ENCODE data around the gene GNAI2.
"Not testable (repeated sequence)": the region's sequence is repeated elsewhere in the genome, so short reads cannot be mapped to it uniquely, and the experiment has no call there.

GNAI2 gene

GRCh38 chr3:50204804-50205412 is 31.1 kb upstream of the GNAI2 start, which contains the start of gene SLC38A3:
Gene SLC38A3, plus strand, starts transcription at chr3:50205271. Its CDS starts 8,929 bp downstream, at chr3:50214200.
- DNase-seq (ENCODE audit: low spot score) = no peak

- DNase-seq (ENCODE audit: low spot score) = no peak
These were observed 30.4 kb upstream of the GNAI2 start for GRCh38 chr3:50205413-50206276.

GRCh38 chr3:50207359-50208042 is 28.5 kb upstream of the GNAI2 start:
- no peak for DNase-seq (ENCODE audit: low spot score)

- DNase-seq (ENCODE audit: low spot score) = no peak
These were observed 27.2 kb upstream of the GNAI2 start for GRCh38 chr3:50208677-50209344.

- no peak for DNase-seq (ENCODE audit: low spot score)
These were observed 25.9 kb upstream of the GNAI2 start for GRCh38 chr3:50210176-50210509.

- no peak for DNase-seq (ENCODE audit: low spot score)
These were observed 25.3 kb upstream of the GNAI2 start for GRCh38 chr3:50210510-50211367.

- not testable (repeated sequence) for DNase-seq (ENCODE audit: low spot score)
These were observed 24.7 kb upstream of the GNAI2 start for GRCh38 chr3:50211368-50211717.

GRCh38 chr3:50211930-50212329 is 24.1 kb upstream of the GNAI2 start:
- DNase-seq (ENCODE audit: low spot score) = no peak

- DNase-seq (ENCODE audit: low spot score) = no peak
These were observed 23.5 kb upstream of the GNAI2 start for GRCh38 chr3:50212502-50212901.

GRCh38 chr3:50212971-50213370 is 23.0 kb upstream of the GNAI2 start:
- DNase-seq (ENCODE audit: low spot score) = no peak

GRCh38 chr3:50213373-50213772 is 22.6 kb upstream of the GNAI2 start:
- no peak for DNase-seq (ENCODE audit: low spot score)

- no peak for DNase-seq (ENCODE audit: low spot score)
These were observed 21.2 kb upstream of the GNAI2 start for GRCh38 chr3:50214824-50215223.

- DNase-seq (ENCODE audit: low spot score) = no peak
These were observed 20.5 kb upstream of the GNAI2 start for GRCh38 chr3:50215529-50215928.

- no peak for DNase-seq (ENCODE audit: low spot score)
These were observed 18.3 kb upstream of the GNAI2 start for GRCh38 chr3:50217681-50218080.

GRCh38 chr3:50218448-50218847 is 17.6 kb upstream of the GNAI2 start:
- no peak for DNase-seq (ENCODE audit: low spot score)

- DNase-seq (ENCODE audit: low spot score) = no peak
These were observed 16.7 kb upstream of the GNAI2 start for GRCh38 chr3:50219285-50219684.

- DNase-seq (ENCODE audit: low spot score) = no peak
These were observed 15.9 kb upstream of the GNAI2 start for GRCh38 chr3:50220109-50220508.

GRCh38 chr3:50221051-50221410 is 15.0 kb upstream of the GNAI2 start:
- no peak for DNase-seq (ENCODE audit: low spot score)

GRCh38 chr3:50221411-50222168 is 14.4 kb upstream of the GNAI2 start:
- no peak for DNase-seq (ENCODE audit: low spot score)

- DNase-seq (ENCODE audit: low spot score) = no peak
These were observed 13.9 kb upstream of the GNAI2 start for GRCh38 chr3:50222169-50222528.

- no peak for DNase-seq (ENCODE audit: low spot score)
These were observed 11.4 kb upstream of the GNAI2 start for GRCh38 chr3:50224639-50225038.

Measured in SK-N-DZ (cell line).